Measurements from ENCODE around the gene SPAG9. TPM values are rescaled to one million over a fixed set of nuclear protein-coding genes. Genes with fewer than 3 reads are reported as not detected.

SPAG9 gene
- total and polyA plus RNA-seq, 2 experiments from 2014 or later, result 13.7 to 45.0 TPM

DNA sequence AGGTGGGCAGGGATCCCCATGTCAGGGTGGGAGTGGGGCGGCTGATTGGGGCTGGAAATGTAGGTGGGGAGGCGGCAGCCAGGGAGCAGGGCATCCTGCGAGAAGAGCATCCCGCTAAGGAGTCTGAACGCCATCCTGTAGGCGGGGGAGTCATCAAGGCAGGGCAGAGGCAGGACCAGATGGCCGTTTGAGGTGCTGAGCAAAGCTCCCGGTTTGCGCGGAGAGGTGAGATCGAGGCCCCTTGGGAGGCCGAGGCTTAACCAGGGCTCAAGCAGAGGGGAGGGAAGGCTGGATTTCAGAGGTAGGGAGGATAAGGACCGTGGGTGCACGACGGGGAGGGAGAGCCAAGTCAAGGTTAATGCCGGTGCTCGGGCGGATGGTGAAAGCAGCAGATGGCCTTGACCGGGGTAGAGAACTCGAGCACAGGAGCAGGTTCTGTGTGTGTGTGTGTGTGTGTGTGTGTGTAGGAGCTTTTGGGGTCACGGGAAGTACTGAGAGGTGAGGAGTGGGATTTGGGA is 45.1 kb upstream of the SPAG9 start:
- TF ChIP-seq EZH2 (IDR thresholded peaks at IDR 0.05; ENCODE audit: low read depth, unreplicated experiment) (no peak), ETS1 (IDR thresholded peaks at IDR 0.05) (no peak), NANOG (IDR thresholded peaks at IDR 0.05; ENCODE audit: borderline replicate concordance) (no peak), CREB1 (CRISPR knock-in tag; IDR thresholded peaks at IDR 0.05; ENCODE audit: low read depth) (no peak), JUNB (IDR thresholded peaks at IDR 0.05; ENCODE audit: unreplicated experiment) (no peak), ZNF331 (CRISPR knock-in tag; IDR thresholded peaks at IDR 0.05; ENCODE audit: low read depth) (no peak), REST (IDR thresholded peaks at IDR 0.05; ENCODE audit: unreplicated experiment) (no peak), POLR2AphosphoS5 (IDR thresholded peaks at IDR 0.05; ENCODE audit: low read depth) (no peak; the same call in 1 of the 2 replicates), STAT1 (IDR thresholded peaks at IDR 0.05; ENCODE audit: unreplicated experiment) (no peak), EZH2phosphoT487 (IDR thresholded peaks at IDR 0.05; ENCODE audit: unreplicated experiment) (no peak), ZNF114 (CRISPR knock-in tag; IDR thresholded peaks at IDR 0.05) (no peak), CTCF (conservative IDR thresholded peaks at IDR 0.05; ENCODE audit: low read depth in 2 of 2) (no peak)
- TF ChIP-seq, protein P1, sequence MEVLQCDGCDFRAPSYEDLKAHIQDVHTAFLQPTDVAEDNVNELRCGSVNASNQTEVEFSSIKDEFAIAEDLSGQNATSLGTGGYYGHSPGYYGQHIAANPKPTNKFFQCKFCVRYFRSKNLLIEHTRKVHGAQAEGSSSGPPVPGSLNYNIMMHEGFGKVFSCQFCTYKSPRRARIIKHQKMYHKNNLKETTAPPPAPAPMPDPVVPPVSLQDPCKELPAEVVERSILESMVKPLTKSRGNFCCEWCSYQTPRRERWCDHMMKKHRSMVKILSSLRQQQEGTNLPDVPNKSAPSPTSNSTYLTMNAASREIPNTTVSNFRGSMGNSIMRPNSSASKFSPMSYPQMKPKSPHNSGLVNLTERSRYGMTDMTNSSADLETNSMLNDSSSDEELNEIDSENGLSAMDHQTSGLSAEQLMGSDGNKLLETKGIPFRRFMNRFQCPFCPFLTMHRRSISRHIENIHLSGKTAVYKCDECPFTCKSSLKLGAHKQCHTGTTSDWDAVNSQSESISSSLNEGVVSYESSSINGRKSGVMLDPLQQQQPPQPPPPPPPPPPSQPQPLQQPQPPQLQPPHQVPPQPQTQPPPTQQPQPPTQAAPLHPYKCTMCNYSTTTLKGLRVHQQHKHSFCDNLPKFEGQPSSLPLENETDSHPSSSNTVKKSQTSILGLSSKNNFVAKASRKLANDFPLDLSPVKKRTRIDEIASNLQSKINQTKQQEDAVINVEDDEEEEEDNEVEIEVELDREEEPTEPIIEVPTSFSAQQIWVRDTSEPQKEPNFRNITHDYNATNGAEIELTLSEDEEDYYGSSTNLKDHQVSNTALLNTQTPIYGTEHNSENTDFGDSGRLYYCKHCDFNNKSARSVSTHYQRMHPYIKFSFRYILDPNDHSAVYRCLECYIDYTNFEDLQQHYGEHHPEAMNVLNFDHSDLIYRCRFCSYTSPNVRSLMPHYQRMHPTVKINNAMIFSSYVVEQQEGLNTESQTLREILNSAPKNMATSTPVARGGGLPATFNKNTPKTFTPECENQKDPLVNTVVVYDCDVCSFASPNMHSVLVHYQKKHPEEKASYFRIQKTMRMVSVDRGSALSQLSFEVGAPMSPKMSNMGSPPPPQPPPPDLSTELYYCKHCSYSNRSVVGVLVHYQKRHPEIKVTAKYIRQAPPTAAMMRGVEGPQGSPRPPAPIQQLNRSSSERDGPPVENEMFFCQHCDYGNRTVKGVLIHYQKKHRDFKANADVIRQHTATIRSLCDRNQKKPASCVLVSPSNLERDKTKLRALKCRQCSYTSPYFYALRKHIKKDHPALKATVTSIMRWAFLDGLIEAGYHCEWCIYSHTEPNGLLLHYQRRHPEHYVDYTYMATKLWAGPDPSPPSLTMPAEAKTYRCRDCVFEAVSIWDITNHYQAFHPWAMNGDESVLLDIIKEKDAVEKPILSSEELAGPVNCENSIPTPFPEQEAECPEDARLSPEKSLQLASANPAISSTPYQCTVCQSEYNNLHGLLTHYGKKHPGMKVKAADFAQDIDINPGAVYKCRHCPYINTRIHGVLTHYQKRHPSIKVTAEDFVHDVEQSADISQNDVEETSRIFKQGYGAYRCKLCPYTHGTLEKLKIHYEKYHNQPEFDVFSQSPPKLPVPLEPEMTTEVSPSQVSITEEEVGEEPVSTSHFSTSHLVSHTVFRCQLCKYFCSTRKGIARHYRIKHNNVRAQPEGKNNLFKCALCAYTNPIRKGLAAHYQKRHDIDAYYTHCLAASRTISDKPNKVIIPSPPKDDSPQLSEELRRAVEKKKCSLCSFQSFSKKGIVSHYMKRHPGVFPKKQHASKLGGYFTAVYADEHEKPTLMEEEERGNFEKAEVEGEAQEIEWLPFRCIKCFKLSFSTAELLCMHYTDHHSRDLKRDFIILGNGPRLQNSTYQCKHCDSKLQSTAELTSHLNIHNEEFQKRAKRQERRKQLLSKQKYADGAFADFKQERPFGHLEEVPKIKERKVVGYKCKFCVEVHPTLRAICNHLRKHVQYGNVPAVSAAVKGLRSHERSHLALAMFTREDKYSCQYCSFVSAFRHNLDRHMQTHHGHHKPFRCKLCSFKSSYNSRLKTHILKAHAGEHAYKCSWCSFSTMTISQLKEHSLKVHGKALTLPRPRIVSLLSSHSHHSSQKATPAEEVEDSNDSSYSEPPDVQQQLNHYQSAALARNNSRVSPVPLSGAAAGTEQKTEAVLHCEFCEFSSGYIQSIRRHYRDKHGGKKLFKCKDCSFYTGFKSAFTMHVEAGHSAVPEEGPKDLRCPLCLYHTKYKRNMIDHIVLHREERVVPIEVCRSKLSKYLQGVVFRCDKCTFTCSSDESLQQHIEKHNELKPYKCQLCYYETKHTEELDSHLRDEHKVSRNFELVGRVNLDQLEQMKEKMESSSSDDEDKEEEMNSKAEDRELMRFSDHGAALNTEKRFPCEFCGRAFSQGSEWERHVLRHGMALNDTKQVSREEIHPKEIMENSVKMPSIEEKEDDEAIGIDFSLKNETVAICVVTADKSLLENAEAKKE (CRISPR knock-in tag; IDR thresholded peaks at IDR 0.05), result no peak

More for the DNA sequence above, 45.1 kb upstream of the SPAG9 start:
- DNase-seq (ENCODE audit: low spot score), result peak; percentile 50
- Histone ChIP-seq H3K4me1 (ENCODE audit: insufficient read depth) (peaks cover 4% of the 10 kb centered on the region), H3K4me3 (peak overlapping the region; percentile 92), H3F3A (replicated peaks; ENCODE audit: low read depth) (peaks cover 39% of the 10 kb centered on the region), H3K27ac (ENCODE audit: low read depth) (no peak overlapping the region), H3K9me2 (ENCODE audit: insufficient read depth) (no peaks in the 10 kb centered on the region), H3K4me2 (peak overlapping the region; percentile 95), H3K79me2 (replicated peaks; ENCODE audit: insufficient read depth) (peaks cover 28% of the 10 kb centered on the region), H2AFZ (peak overlapping the region; percentile 98), H3K27me3 (ENCODE audit: insufficient read depth) (no peaks in the 10 kb centered on the region), H4K20me1 (replicated peaks; ENCODE audit: insufficient read depth) (peaks cover 26% of the 10 kb centered on the region), H3K36me3 (ENCODE audit: insufficient read depth) (peaks cover 53% of the 10 kb centered on the region)
- H3K4me3 Mint-ChIP-seq, result peak overlapping the region; percentile 93
- peaks cover 19% of the 10 kb centered on the region for H3K4me1 Mint-ChIP-seq
- H3K27ac Mint-ChIP-seq, result peak overlapping the region; percentile 95
- peaks cover 73% of the 10 kb centered on the region for H3K36me3 Mint-ChIP-seq (ENCODE audit: low read depth)
- peak; percentile 33 for ATAC-seq
- no peaks in the 10 kb centered on the region for H3K9me3 Mint-ChIP-seq
- peaks cover 12% of the 10 kb centered on the region for H3K27me3 Mint-ChIP-seq (ENCODE audit: insufficient read depth, low read depth, poor library complexity)
